GM19438 (cell line): Measurements from ENCODE around the gene GOLGA6L25.
"Not testable (repeated sequence)": the region's sequence is repeated elsewhere in the genome, so short reads cannot be mapped to it uniquely, and the experiment has no call there.

Experiments used
- ATAC-seq: cut with Tn5 transposase; IDR thresholded peaks from one replicate; pipeline ENCODE4 v1.9.1; 2021; ENCODE audit warnings: low read depth; ENCODE audit not compliant: unreplicated experiment

GOLGA6L25 gene, protein sequence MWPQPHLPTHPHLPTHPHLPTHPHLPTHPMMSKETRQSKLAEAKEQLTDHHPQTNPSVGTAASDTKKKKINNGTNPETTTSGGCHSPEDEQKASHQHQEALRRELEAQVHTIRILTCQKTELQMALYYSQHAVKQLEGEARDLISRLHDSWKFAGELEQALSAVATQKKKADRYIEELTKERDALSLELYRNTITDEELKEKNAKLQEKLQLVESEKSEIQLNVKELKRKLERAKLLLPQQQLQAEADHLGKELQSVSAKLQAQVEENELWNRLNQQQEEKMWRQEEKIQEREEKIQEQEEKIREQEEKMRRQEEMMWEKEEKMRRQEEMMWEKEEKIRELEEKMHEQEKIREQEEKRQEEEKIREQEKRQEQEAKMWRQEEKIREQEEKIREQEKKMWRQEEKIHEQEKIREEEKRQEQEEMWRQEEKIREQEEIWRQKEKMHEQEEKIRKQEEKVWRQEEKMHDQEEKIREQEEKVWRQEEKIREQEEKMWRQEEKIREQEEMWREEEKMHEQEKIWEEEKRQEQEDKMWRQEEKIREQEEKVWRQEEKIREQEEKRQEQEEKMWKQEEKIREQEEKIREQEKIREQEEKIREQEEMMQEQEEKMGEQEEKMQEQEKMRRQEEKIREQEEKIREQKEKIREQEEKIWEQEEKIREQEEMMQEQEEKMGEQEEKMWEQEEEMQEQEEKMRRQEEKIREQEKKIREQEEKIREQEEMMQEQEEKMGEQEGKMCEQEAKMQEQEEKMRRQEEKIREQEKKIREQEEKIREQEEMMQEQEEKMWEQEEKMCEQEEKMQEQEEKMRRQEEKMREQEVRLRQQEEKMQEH

DNA sequence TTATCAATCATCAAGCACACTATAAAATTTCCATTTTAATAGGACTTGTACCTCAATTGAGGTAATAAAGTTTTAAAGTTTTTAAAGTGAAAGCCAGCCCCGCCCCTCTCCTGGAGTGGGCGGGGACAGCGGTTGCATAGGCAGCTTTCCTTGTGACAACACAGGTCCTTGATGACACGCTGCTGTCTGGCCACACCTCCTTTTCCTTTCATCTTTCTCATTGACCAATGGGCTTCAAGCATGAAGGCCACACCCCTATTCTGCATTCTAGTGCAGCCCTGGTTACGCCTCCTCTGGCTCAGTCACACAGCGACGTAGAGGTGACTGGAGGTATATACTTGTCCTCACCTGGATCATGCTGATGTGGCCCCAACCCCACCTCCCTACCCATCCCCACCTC is at the start of gene GOLGA6L25:
Gene GOLGA6L25, plus strand, starts transcription at position 301 of the 400 bp plus-strand sequence. Its CDS starts 61 bp downstream, at position 362.
- not testable (repeated sequence) for ATAC-seq

DNA sequence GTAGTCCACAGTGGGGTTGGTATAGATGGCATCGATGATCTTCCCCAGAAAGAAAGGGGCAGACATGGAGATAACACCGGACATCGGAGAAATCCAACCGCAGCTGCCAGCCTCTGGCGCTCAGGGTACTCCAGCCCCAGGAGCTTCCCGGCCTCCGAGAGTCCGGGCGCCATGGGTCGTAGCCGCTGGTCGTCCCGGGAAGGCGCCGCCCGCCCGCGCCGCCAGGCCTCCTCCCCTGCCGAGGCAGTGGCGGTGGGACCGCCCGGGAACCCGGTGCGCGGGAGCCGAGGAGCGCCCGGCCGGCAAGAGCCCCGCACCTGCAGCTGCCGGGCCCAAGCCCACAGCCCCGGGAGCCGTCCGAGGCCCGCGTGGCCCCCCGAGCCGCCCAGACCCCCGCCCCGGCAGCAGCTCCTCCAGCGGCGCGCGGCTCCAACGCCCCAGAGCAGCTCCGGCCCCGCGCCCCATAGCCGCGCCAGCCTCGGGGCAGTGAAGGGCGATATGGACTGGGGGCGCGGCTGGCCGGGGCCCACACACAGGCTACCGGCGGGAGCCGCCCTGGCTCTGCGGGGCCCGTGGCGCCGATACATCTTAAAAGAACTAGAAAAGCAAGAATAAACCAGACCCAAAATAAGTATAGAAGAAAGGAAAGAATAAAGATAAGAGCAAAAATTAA is 45.0 kb upstream of the GOLGA6L25 start:
- ATAC-seq, result not testable (repeated sequence)

DNA sequence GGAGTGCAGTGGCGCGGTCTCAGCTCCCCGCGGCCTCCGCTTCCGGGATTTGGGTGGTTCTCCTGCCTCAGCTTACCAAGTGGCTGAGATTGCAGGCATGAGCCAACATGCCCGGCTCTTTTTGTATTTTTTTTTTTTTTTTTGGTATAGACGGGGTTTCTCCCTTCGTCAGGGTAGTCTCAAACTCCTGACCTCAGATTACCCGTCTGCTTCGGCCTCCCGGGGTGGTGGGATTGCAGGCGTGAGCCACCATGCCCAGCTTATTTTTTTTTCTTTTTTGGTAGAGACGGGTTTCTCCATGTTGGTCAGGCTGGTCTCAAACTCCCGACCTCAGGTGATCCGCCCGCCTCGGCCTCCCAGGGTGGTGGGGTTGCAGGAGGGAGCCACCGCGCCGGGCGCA is 39.2 kb upstream of the GOLGA6L25 start:
- not testable (repeated sequence) for ATAC-seq

DNA sequence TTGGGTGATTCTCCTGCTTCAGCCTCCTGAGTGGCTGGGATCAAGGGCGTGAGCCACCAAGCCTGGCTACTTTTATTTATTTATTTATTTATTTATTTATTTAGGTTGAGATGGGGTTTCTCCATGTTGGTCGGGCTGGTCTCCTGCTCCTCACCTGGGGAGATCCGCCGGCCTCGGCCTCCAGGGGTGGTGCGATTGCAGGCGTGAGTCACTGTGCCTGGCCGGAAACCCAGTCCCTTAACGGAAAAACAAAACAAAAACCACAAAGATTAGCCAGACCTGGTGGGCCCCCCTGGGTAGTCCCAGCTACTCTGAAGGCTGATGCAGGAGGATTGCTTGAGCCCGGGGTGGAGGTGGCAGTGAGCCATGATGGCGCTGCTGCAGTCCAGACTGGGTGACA is 38.2 kb upstream of the GOLGA6L25 start:
- not testable (repeated sequence) for ATAC-seq

DNA sequence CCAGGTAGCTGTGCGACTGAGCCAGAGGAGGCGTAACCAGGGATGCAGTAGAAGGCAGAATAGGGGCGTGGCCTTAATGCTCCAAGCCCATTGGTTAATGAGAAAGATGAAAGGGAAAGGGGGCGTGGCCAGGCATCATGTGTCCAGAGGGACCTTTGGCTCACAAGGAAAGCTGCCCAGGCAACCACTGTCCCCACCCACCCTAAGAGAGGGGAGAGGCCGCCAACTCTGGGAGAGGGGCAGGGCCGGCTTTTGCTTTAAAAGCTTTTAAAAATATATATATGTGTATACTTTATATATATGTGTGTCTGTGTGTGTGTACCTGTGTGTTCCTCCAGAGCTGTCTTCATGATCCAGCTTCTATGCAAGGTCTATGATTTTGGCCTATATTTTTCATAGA is 20.4 kb upstream of the GOLGA6L25 start, which contains the start of gene GOLGA8G:
Gene GOLGA8G, minus strand, starts transcription at position 18 of the 400 bp plus-strand sequence. CDS start 62 bp downstream, outside the sequence.
- ATAC-seq, result not testable (repeated sequence)

DNA sequence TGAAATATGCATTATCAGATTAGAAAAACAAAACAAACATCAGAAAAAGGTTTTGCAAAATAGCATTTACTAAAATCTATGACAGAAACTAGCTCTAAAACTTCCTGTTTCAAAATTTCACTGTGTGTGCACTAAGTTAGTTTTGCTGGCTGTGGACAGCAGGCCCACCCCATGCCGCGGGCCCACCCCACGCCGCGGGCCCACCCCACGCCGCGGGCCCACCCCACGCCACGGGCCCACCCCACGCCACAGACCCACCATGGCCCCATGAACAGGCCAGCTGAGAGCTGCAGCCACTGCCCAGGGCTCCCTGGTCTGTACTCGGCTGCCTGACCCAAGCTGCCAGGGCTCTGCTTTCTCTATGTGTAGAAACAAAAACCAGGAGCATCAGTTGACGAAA is 20.0 kb downstream of the GOLGA6L25 start:
- ATAC-seq, result not testable (repeated sequence)

DNA sequence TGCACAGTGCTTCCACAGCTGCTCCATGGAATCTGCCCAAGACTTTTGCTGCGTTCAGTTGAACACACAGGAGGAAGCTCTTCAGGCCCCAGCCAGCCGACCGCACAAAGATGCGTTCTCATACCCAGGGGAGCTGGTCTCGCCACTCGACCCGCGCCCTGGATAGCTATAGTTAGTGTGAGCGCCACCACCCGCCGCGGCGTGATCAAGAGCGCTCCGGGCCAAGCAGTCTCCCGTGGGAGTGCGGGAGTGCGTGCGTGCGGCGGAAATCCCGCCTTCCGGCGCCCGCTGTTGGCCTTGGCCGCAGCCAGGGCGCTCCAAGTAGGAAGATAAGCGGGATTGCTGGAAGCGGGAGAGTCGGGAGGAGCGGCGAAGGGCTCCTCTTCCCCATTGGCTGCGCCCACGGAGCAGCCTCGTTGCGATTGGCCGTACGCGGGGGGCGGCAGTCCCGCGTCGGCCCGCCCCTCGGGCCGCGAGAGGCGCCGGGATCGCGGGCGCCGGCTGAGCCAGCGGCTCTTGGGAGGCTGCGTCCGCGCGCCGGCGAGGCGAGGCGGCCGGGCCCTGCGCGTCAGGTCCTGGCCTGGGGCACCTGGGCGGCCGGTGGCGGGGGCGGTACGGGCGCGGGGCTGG is 35.7 kb downstream of the GOLGA6L25 start:
- ATAC-seq, result not testable (repeated sequence)

DNA sequence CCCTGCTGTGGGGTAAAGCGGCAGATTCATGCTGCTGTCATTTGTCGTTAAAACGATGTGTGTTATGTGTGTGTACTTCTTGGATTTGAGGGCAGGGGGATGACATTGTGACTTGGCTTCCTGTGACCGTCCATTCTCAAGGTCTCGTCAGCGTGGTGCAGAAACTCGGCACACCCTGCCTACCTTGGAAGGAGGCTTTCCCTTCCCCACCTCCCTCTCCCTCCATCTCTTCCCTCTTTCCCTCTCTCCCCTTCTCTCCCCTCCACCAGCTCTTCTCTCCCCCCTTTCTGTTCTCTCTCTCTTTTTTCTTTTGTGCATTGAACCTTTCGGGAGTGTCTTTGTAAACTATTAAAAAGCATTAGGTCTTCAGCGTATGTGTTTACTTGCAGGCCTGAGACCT is 36.4 kb downstream of the GOLGA6L25 start:
- not testable (repeated sequence) for ATAC-seq

DNA sequence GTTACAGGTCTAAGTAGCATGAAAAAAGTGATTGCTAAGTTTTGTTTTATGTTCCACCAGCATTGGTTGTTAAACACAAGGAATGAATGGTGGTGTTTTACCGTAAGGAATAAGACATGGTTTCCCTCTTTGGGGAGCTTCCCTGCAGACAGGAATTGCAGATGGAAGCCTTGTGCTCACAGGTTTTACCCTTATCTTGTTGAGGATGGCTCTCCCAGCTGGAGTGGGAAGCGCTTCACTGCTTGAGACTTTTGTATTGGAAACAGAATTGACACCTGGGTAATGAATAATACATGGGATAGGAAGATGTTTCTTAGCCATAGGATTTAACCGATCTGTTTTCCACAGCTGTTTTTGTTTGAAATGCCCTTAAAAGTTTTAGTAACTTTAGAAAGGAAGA is 39.0 kb downstream of the GOLGA6L25 start:
- not testable (repeated sequence) for ATAC-seq

DNA sequence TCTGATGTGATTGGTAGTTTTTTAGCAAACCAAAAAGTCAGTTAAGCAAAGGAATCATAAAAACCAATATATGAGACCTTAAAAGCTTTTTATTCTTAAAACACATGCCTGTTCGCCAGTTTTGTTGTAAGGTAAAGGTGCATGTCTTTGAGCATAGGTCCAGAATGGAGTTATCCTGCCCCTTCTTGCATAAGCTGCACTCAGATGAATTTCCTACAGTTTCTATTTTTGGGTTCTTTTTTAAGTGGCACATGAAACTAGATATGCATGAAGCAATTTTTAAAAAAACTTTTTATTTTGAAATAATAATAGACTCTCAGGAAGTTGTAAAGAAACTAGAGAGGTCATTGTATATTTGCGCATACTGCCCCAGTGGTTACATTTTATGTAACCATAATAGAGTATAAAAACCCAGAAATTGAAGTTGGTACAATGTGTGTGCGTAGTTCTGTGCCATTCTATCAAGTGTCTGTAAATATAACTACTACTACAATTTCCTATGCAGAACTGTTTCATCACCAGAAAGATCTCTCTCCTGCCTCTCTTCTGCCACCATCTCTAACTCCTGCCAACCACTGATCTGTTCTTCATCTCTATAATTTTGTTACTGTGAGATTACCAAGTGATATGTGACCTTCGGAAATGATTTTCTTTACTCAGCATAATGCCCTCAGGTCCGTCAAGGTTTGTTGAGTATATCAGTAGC is 40.2 kb downstream of the GOLGA6L25 start:
- ATAC-seq, result not testable (repeated sequence)

DNA sequence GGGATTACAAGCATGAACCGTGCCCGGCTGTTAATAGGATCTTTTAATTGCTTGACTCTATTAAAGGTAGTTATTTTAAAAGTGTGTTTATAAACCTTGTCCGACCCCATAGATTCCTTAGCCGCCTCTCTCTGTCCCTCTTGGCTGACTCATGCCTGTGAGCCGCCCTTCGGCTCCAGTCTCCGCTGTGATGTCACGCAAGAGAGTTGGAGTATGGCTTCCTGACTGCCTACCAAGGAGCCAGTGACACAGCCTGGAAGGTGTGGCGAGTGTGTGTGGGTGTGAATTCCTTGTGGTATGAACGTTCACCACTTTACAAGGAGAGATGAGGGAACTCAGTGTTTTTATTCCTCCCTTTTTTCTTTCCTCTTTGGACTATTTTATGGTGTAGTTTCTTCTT is 44.1 kb downstream of the GOLGA6L25 start:
- ATAC-seq, result not testable (repeated sequence)

DNA sequence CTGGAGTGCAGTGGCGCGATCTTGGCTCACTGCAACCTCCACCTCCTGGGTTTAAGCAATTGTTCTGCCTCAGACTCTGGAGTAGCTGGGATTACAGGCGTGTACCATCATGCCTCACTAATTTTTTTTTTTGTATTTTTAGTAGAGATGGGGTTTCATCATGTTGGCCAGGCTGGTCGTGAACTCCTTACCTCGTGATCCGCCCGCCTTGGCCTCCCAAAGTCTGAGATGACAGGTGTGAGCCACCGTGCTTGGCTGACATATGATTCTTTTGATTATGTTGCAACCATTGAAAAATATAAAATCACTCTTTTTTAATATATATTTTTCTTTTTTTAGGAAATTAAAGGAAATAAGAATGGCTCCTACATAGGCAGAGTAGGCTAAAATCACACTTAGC is 44.8 kb downstream of the GOLGA6L25 start:
- ATAC-seq, result not testable (repeated sequence)

DNA sequence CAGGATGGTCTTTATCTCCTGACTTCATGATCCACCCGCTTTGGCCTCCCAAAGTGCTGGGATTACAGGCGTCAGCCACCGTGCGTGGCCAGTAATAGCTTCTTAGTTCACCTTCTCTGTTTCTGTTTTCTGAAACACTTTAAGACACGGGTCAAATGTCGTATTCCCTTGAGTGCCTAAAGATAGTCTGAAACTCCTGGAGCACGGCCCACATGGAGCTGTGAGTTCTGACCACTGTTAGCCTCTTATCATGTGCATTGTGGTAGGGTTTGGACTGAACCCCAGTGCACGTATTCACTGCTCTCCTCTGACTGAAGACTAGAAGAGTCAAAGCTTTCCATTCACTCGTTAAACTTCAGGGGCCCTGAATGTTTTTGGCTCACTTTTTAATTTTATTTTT is 48.8 kb downstream of the GOLGA6L25 start:
- ATAC-seq, result not testable (repeated sequence)
